HuH-7 (cell line): Measurements from ENCODE around the gene PDE4D.
"Not testable (repeated sequence)": the region's sequence is repeated elsewhere in the genome, so short reads cannot be mapped to it uniquely, and the experiment has no call there.

ENCODE experiments used
- DNase-seq: peaks from one replicate; pipeline ENCODE4 v3.0.0; 2011; ENCODE audit warnings: low spot score

PDE4D gene

DNA sequence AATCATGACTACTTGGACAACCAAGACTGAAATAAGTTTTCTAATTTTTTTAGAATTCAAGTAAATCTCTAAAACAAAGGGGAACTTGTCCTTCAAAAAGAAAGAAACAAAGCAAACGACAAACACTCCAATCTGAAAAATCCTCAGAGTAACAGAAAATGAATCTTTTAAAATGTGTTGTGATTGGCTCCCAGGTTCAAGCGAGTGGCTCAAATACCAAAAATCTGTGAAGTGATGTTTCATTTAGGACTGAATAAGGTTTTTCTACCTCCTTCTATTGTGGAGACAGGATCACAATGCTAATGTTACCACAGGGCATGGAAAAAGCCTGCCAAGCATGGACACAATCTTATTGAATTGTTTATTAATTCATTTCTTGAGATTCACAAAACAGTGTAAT is 895.0 kb downstream of the PDE4D start:
- no peak for DNase-seq

DNA sequence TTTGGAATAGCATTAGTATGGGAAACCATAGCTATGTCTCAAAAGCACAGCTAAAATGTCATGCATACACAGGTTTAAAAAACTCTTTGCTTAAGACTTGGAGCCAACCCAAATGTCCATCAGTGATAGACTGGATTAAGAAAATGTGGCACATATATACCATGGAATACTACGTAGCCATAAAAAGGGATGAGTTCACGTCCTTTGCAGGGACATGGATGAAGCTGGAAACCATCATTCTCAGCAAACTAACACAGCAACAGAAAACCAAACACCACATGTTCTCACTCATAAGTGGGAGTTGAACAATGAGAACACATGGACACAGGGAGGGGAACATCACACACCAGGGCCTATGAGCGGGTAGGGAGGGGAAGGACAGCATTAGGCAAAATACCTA is 897.7 kb downstream of the PDE4D start:
- DNase-seq, result not testable (repeated sequence)

DNA sequence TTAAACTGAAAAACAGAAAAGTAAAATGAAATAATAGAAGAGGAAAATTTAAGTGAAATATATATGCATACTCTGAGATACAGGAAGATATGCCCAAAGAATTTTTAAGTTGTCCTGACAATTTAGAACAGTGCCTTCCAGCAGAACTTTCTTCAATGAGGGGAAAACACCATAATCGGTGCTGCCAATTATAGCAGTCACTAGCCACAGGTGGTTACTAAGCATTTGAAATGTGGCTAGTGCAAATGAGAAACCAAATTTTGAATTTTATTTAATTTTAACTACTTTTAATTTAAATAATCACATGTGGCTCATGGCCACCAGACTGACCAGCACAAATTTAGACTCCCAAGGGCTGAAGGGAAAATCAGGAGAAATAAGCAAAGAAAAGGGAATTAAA is 900.1 kb downstream of the PDE4D start:
- DNase-seq, result no peak

GRCh38 chr5:58988938-58989337 is 904.6 kb downstream of the PDE4D start:
- DNase-seq, result no peak

- no peak for DNase-seq
Observed at GRCh38 chr5:58987193-58987592, 906.3 kb downstream of the PDE4D start.

DNA sequence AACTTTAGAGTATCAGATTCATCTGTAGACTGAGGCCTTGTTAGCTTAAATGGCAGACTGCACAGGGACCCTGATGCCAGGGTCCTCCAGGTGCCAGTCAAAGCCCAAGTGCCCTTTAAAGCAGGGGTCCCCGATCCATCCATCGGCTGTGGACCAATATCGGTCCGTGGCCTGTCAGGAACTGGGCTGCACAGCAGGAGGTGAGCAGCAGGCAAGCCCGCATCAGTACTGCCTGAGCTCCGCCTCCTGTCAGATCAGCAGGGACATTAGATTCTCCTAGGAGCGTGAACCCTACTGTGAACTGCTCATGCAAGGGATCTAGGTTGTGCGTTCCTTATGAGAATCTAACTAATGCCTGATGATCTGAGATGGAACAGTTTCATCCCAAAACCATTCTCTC is 907.2 kb downstream of the PDE4D start:
- no peak for DNase-seq

- no peak for DNase-seq
Observed at GRCh38 chr5:58985759-58986158, 907.8 kb downstream of the PDE4D start.

- no peak for DNase-seq
Observed at GRCh38 chr5:58985311-58985710, 908.2 kb downstream of the PDE4D start.

DNA sequence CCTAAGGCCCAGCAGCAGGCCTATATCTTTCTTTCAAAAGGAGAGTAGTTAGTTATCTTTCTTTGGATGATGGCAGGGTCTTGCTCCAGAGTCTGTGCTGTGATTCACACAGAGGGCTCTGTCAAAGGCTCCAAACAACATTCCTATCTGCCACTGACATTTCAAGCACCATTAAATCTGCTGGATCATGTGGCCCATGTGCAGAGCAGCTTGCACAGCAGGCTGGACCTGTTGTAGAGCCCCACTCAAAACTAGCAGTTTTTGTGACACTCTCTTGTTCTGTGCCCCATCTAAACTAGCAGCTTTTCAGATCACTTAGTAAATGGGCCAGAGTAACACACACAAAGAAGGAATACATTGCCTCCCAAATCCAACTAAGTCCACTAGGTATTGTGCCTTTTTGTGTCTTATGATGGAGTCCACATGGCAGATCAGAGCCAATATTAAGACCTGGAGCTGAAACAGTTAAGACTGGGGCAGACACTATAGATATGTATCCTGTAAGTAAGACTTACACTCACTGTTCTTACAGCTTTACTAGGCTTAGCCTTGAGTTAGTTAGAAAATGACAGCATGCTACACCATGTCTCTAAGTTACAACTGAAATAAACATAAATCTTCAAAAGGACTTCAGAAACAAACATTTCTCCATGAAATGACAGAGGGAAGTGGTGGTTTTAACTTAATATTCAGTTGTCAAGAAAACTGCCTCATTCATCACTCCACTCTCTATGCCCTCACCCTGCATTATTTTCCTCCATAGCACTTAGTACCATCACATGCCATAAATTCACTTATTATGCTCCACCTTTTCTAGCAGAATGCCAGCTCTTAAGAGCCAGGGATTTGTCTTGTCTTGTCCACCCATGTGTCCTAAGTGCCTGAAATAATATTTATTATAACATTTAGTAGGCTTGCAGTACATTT is 909.7 kb downstream of the PDE4D start:
- DNase-seq, result no peak

DNA sequence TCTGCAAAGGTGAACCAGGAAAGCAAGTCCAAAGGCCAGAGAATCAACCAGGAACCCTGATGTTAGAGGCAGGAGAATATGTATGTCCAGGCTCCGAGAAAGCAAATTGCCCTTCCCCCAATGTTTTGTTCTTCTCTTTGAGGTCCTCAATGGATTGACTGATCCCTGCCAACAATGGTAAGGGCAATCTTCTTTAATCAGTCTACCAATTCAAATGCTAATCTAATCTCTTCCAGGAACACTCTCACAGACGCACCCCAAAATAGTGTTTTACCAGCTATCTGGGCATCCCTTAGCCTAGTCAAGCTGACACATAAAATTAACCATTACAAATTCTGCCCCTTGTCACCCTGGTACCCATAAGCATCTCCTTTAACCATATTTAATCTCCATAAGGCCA is 912.6 kb downstream of the PDE4D start:
- DNase-seq, result no peak

DNA sequence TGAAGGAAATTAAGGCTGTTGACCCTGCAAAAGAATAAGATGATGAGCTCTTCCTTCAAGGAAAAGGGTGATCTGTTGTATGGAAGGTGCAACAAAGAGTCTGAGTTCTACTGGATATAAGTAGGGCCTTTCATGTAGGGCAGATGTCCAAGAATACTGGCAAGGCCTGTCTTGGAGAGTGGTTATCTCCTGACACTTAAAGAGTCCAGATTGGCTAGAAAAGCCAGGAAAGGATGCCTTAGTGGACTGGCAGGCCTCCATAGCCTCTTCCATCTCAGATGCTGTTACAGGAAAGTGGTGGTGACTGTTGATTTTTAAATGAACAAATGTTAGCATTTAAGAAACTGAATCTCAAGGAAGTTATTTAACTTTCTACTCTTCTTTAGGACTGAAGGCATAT is 914.4 kb downstream of the PDE4D start:
- DNase-seq, result no peak

DNA sequence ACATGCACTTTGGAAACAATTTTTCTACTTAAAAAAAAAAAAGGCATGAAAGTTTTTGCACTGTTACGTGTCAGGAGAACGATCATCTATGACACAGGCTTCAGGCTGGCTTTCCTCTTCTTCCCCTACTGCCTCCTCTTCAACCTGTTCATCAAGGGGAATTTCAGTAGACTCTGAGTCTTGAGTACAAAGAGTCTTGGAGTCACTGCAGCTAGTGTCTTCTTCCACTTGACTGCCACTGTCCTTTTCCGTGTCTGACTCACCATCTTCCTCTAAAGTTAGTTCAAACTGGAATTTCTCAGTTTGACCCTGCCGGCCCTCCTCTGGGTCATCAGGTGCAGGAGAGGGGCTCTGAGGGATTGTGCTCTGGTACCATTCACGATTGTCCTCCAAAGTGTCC is 918.9 kb downstream of the PDE4D start:
- no peak for DNase-seq

DNA sequence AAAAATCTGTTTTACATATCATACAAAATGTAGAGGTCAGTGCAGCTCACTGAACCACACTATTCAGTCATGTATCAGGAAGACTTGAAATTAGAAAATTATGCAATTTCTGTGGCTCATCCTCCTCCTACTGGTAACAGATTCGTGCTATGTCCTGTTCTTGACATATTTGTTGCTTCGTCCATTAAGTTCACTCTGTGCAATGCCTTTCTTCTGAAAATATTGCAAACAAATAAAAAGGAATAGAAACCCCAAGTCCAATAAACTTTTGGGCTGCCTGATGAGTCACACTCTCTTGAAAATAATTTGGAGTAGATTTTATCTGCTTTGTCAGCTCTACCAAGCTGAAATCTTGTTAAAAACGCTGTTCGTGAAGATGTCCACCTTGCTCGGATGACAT is 919.4 kb downstream of the PDE4D start:
- no peak for DNase-seq

DNA sequence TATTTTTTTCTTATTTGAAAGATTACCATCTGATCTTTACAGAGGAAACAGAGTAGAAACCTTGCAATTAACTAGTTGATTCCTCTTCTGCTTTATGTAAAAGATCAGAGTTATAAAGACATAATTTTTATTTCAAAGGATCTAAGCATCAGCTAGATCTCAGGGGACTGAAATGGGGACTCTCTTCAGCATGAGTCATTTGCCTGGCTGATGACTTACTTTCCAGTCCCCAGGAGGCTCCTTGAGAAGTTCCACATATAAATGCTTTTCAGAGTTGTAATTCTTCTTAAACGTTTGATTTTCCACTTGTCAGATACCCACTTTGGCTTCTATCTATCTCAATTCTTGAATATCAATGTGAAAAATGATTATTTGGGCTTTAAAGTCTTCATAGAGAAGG is 921.2 kb downstream of the PDE4D start:
- no peak for DNase-seq

DNA sequence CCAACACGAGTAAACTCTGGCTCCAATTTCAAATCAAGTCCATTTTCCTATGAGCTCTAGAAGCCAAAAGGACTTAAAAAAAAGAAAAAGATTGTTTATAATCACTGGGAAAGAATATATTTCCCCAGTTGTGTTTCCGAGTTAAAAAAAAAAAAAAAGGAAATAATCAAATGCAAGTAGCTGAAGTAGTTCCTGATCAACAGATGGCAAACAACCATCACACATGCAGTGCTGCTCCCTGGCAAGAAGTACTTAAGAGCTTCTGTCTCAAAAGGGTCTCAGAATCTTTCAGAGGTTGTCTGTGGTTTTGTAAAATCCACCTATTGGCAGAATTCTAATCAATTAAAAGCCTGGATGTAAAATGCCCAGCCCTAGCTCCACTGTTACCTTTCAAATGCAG is 922.8 kb downstream of the PDE4D start:
- no peak for DNase-seq

DNA sequence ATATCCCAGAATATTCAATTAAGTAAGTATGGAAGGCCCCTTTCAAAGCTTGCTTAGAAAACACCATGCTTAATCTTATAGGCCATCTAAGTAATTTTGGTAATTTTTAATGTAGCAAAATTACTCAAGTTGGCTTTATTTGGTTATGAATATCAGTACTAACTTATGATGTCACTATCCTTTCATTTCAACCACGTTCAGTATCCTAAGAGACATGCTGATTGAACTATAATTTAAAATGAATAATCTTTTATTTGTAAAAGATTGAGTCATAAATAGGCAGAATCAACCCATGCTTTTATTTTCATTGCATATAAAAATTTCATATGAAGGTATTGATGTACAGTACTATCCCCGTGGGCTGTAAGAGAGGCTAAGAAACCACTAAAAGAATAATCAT is 923.7 kb downstream of the PDE4D start:
- no peak for DNase-seq

DNA sequence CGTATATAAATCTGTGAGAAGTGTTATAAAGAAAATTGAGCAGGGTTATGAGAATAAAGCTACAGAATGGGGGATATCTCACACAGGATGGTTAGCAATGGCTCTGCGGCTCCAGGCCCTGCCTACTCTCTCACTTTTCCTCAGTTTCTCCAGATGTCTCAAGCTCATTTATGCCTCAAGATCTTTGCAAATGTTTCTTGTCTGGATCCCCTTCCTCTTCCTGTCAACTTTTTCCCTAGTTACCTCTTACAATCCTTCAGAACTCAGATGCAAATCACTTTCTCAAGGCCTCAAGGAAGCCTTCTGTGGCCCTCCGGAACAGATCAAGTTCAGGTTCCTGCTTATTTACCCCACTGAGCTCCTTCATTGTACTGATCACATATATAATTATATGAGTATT is 924.3 kb downstream of the PDE4D start:
- no peak for DNase-seq

DNA sequence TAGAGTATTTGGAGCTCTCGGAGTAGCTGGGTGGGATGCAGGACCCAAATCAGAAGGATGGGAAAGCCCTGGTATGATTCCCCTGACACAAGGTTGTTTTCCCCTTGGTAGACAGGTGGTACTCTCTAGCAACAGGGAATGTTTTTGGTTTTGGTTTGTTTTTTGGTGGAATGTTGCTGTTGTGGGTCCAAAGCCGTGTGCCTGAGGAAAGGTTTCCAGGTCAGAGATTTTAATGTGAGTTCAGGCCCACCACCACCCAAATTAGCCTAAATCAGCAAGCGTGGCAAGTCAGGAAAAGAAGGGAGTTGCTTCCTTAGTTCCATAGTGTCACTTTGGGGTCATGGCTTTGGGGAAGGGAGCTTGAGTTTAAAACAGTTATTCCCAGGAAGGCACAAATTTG is 925.2 kb downstream of the PDE4D start:
- DNase-seq, result no peak

DNA sequence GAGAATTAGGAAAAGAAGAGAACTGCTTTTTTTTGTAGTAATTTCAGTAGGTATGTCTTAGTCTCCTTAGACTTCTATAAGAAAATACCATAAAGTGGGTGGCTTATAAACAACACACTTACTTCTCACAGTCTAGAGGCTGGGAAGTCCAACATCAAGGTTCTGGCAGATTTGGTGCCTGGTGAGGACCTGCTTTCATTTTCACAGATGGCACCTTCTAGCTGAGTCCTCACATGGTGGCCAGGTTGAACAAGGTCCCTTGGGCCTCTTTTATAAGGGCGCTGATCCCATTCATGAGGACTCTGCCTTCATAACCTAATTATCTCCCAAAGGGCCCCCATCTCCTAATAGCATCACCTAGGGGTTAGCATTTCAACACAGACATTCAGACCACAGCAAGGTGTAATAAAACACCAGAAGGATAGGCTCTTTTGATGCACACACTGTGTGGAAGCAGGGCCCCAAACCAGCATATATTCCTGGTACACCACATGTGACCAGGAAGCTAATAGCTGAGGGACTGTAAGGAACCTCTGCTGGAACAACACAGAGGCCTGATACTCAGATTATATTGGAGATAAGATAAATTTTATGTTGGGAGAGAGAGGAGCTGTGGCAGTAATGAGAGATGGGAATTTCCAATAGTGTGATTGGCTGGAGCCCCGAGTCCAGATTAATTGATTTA is 925.8 kb downstream of the PDE4D start:
- DNase-seq, result no peak

DNA sequence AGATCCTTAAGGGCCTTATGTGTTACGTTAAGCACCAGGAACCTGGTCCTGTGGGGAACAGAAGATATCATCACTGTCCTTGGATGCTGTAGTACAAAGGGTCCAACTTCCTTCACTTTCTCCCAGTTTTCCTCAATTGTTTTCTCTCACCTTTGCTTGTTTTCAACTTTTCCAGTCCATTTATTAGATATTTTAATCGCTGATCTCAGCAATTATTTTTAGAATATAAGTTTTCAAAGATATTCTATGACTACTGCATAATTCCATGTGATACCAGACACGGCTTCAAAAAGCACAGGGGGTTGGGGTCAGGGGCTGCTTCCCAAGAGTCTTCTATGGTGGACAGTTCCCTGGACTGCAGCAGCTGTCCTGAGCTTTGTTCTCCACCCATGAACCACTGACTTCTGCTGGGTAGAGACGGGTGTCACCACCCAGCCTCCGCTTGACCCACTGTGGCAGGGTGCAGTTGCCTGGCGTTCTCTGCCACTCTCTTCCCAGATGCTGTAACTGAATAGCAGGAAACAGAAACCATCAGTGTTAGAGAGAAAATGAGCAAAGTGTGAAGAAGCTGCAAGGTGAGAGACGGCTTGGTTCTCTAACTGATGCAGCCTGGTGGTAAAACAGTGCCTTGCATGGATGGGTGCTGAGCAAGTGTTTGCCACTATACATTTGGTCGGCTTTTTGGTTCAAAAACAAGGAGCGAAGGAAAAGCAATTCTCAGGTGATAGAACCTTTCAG is 927.7 kb downstream of the PDE4D start:
- DNase-seq, result no peak

- DNase-seq, result no peak
Observed at GRCh38 chr5:58963821-58964220, 929.7 kb downstream of the PDE4D start.

GRCh38 chr5:58963361-58963760 is 930.2 kb downstream of the PDE4D start:
- DNase-seq, result no peak
